ENCODE data around the gene PTGER1. TPM values are rescaled to one million over a fixed set of nuclear protein-coding genes. Genes with fewer than 3 reads are reported as not detected.

Gene PTGER1
- total RNA-seq, 1 donor from 2014 or later: 0.91 TPM

DNA sequence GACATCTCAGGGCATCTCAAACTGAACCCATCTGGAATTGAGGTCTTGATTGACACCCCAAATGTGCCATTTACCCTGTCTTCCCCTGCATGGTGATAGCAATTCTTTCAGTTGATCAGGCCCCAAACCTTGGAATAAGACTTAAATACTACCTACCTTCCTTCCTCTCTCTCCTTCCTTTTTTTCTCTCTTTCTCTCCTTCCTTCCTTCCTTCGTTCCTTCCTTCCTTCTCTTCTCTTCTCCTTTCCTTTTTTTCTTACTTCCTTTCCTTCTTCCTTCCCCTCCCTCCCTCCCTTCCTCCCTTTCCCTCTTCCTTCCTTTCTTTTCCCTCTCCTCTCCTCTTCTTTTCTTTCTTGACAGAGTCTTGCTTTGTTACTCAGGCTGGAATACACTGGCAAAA lies 28.1 kb upstream of the PTGER1 start:
- no peaks in the 10 kb centered on the region for H3K9me3 Mint-ChIP-seq (ENCODE audit: unreplicated experiment)
- no peaks in the 10 kb centered on the region for H3K27me3 Mint-ChIP-seq (ENCODE audit: low read depth, unreplicated experiment)
- Histone ChIP-seq H3K36me3 (ENCODE audit: insufficient read depth, low read length) (no peaks in the 10 kb centered on the region), H3K4me1 (ENCODE audit: insufficient read depth, low read length) (peaks cover 20% of the 10 kb centered on the region), H3K9ac (ENCODE audit: low read length) (no peak overlapping the region), H3K4me2 (ENCODE audit: low read length) (no peak overlapping the region), H2AFZ (ENCODE audit: low read depth, low read length) (no peak overlapping the region), H3K9me3 (ENCODE audit: insufficient read depth, low read depth, low read length) (no peaks in the 10 kb centered on the region), H3K27me3 (ENCODE audit: insufficient read depth, low read length) (no peaks in the 10 kb centered on the region), H4K20me1 (ENCODE audit: insufficient read depth, low read length) (no peaks in the 10 kb centered on the region), H3K27ac (ENCODE audit: low read depth, low read length) (no peak overlapping the region), H3K4me3 (ENCODE audit: insufficient read depth, low read depth, low read length) (no peak overlapping the region), H3K79me2 (ENCODE audit: insufficient read depth, low read length) (no peaks in the 10 kb centered on the region)
- peaks cover 9% of the 10 kb centered on the region for H3K4me1 Mint-ChIP-seq (ENCODE audit: low read depth, unreplicated experiment)
- no peak overlapping the region for H3K4me3 Mint-ChIP-seq (ENCODE audit: unreplicated experiment)
- no peaks in the 10 kb centered on the region for H3K36me3 Mint-ChIP-seq (ENCODE audit: low read depth, unreplicated experiment)
- no peak overlapping the region for H3K27ac Mint-ChIP-seq (ENCODE audit: unreplicated experiment)
- FAIRE-seq (no peak), DNase-seq (ENCODE audit: low read depth) (no peak)
- no peak for TF ChIP-seq EZH2 (IDR thresholded peaks at IDR 0.05; ENCODE audit: insufficient read depth, low read length)
- TF ChIP-seq, protein P1, sequence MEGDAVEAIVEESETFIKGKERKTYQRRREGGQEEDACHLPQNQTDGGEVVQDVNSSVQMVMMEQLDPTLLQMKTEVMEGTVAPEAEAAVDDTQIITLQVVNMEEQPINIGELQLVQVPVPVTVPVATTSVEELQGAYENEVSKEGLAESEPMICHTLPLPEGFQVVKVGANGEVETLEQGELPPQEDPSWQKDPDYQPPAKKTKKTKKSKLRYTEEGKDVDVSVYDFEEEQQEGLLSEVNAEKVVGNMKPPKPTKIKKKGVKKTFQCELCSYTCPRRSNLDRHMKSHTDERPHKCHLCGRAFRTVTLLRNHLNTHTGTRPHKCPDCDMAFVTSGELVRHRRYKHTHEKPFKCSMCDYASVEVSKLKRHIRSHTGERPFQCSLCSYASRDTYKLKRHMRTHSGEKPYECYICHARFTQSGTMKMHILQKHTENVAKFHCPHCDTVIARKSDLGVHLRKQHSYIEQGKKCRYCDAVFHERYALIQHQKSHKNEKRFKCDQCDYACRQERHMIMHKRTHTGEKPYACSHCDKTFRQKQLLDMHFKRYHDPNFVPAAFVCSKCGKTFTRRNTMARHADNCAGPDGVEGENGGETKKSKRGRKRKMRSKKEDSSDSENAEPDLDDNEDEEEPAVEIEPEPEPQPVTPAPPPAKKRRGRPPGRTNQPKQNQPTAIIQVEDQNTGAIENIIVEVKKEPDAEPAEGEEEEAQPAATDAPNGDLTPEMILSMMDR (IDR thresholded peaks at IDR 0.05; ENCODE audit: insufficient read depth, low read depth, low read length): no peak

DNA sequence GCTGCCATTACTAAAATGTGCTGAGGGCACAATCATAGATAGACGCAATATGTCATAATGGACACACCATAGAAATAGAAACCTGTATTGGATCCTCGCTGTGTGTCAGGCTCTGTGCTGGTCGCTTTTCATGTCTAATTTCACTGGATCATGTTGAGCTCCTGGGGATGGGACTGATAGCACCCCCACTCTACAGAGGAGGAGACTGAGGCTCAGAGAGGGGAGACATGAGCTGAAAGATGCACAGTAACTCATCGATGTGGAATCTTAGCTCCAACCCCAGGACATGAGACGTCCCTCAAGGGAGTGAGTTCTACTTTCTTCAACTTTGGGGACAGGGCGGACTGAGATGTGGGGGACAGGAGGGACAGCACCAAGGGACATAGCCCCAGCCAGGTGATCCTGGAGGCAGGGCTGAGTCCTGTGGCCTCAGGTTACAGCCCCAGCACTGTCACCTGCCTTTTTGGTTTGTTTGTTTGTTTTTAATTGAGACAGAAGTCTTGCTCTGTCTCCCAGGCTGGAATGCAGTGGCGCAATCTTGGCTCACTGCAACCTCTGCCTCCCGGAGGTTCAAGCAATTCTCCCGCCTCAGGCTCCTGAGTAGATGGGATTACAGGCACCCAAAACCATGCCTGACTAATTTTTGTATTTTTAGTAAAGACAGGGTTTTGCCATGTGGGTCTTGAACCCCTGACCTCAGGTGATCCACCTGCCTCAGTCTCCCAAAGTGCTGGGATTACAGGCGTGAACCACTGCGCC lies 27.4 kb upstream of the PTGER1 start:
- Histone ChIP-seq H2AFZ (ENCODE audit: low read depth, low read length) (no peak overlapping the region), H3K36me3 (ENCODE audit: insufficient read depth, low read length) (no peaks in the 10 kb centered on the region), H3K4me2 (ENCODE audit: low read length) (no peak overlapping the region), H3K4me3 (ENCODE audit: insufficient read depth, low read depth, low read length) (no peak overlapping the region), H3K9ac (ENCODE audit: low read length) (no peak overlapping the region), H4K20me1 (ENCODE audit: insufficient read depth, low read length) (no peaks in the 10 kb centered on the region), H3K4me1 (ENCODE audit: insufficient read depth, low read length) (peaks cover 16% of the 10 kb centered on the region), H3K79me2 (ENCODE audit: insufficient read depth, low read length) (no peaks in the 10 kb centered on the region), H3K27me3 (ENCODE audit: insufficient read depth, low read length) (no peaks in the 10 kb centered on the region), H3K9me3 (ENCODE audit: insufficient read depth, low read depth, low read length) (no peaks in the 10 kb centered on the region), H3K27ac (ENCODE audit: low read depth, low read length) (no peak overlapping the region)
- Mint-ChIP-seq H3K9me3 (ENCODE audit: unreplicated experiment) (no peaks in the 10 kb centered on the region), H3K4me3 (ENCODE audit: unreplicated experiment) (peak overlapping the region; percentile 27), H3K36me3 (ENCODE audit: low read depth, unreplicated experiment) (no peaks in the 10 kb centered on the region), H3K27me3 (ENCODE audit: low read depth, unreplicated experiment) (no peaks in the 10 kb centered on the region), H3K4me1 (ENCODE audit: low read depth, unreplicated experiment) (peaks cover 5% of the 10 kb centered on the region), H3K27ac (ENCODE audit: unreplicated experiment) (no peak overlapping the region)
- no peak for FAIRE-seq
- DNase-seq (ENCODE audit: low read depth): no peak
- no peak for TF ChIP-seq EZH2 (IDR thresholded peaks at IDR 0.05; ENCODE audit: insufficient read depth, low read length)
- TF ChIP-seq, protein P1 (IDR thresholded peaks at IDR 0.05; ENCODE audit: insufficient read depth, low read depth, low read length): no peak
